HG02759 (cell line): ENCODE results near the gene CNTNAP5.
"Not testable (repeated sequence)": the region's sequence is repeated elsewhere in the genome, so short reads cannot be mapped to it uniquely, and the experiment has no call there.

Source experiments
- ATAC-seq: cut with Tn5 transposase; IDR thresholded peaks from one replicate; pipeline ENCODE4 v1.9.1; 2021; ENCODE audit warnings: mild to moderate bottlenecking, moderate library complexity; ENCODE audit not compliant: unreplicated experiment

CNTNAP5 gene

DNA sequence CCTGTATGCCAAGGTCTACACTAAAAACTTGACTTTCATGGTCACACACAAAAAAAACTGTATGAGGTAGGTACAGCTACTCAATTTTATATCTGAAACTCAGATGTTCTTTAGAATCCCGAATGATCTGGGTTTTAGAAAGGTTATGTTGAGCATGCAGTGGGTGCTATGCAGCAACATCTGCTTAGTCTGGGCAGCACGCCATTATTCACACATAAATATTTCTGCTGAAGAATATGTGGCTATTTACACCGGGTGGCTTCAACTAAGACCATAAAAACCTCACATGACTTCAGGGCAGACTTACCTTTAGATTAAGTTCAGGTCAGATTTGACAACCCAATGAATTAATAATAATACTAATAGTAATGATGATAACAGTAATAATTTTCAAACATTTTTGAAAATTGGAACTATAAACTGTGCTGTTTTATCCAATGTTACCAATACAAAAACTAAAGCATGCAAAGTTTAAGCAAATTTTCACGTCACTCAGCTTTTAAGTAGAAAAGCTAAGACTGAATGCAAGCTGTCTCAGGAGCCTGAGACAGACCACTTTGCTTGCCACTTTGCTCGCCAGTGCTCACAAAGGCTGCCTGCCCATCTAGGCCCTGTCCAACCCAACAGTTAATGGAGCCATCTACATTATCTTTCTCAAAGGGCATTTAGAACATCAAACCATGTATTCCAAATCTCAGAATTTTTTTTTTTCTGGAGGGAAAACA, 292.0 kb downstream of the CNTNAP5 start:
- no peak for ATAC-seq

GRCh38 chr2:124317628-124318027, 292.5 kb downstream of the CNTNAP5 start:
- ATAC-seq, result no peak

- ATAC-seq, result no peak
Measured at GRCh38 chr2:124318913-124319312, 293.8 kb downstream of the CNTNAP5 start.

DNA sequence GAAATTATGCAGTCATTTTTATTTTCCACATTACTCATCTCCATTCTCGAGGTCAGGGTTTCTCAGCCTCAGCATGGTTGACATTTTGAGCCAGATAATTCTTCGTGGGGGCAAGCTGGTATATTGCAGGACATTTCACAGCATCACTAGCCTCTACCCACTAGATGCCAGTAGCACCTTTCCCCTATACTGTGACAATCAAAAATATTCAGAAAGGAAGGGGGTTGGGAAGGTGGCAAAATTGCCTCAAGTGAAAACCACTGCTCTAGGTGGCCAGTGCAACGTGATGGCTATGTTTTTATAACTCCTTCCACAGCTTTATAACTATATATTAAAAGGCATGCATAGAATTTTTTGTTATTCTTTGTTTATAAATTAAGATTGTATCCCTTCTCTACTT, 294.5 kb downstream of the CNTNAP5 start:
- no peak for ATAC-seq

DNA sequence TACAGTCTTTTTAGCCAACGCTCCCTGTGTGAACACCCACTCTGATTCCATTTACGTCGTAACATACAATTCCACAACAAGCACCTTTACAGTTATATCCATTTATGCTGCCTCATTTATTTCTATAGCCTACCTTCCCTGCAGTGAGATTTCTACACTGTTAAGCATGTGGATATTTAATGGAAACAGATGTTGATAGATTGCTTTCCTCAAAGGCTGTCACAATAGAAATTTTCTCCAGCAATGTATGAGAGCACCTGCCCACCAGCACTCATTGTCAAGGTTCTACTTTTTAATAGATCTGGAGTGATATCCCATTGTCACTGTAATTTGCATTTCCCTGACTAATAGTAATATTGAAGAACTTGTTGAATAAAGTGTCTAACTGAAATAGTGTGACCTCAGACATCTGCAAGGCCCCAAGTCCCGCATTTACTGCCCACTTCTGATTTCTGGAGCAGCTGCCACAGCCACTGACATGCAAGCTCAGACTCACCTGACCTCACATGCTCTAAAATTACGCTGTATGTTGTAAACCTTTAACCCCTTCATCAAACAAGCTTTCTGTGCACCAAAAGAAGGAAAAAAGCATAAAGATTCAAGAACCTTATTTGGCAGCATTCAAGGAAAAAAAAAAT, 295.1 kb downstream of the CNTNAP5 start:
- no peak for ATAC-seq

DNA sequence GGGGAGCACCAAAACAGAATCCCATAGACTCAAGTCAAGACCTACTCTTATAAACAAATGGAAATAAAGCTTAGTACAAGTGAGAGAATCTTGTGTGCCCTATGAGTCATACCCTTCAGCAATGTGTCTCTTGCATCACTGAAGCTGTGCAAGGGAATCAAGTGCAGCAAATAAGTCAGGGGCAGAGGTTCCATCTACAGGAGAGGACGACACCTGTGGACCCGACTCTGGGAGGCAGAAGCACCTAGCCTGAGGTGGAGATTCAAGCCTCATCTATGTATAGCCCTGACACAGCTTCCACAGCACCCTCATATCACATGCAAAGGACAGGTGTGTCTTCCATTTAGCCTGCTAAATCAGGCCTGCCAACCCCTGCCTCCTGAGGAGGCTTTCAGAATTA, 298.2 kb downstream of the CNTNAP5 start:
- ATAC-seq, result no peak

GRCh38 chr2:124325667-124326440, 300.8 kb downstream of the CNTNAP5 start:
- no peak for ATAC-seq

DNA sequence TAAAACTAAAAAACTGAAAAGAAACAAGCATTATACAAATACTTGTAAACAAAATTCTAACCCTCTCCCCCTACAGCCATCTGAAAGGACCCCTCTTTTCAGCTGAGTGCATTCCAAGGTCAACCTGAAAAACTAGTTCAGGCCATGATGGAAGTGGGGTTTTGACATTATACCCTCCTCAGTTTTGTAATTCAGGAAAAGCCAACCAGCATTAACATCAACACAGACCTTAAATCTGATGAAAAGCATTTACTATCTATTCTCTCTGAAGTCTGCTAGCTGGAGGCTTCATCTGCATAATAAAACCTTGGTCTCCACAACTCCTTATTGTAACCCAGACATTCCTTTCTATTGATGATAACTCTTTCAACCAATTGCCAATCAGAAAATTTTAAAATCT, 302.2 kb downstream of the CNTNAP5 start:
- no peak for ATAC-seq

- ATAC-seq, result no peak
Measured at GRCh38 chr2:124328397-124328796, 303.3 kb downstream of the CNTNAP5 start.

DNA sequence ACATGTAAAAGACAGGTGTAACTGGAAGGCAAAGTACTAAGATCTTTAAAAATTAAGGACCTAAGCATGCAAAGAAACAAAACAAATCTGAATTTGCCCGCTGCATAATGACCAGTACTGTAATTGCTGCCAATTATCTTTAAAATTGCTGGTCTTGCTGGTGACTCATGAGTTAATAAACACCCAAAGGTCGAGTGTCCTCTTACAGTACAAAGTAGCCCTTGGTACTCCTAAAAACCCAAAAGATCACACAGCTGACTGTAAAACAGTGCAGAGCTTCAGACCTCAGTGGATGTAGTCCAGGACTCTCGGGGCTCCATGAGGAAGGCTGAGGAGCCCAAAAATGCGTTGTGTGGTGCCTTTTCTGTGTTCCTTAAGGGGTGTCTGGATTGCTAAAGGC, 308.7 kb downstream of the CNTNAP5 start:
- ATAC-seq, result no peak

DNA sequence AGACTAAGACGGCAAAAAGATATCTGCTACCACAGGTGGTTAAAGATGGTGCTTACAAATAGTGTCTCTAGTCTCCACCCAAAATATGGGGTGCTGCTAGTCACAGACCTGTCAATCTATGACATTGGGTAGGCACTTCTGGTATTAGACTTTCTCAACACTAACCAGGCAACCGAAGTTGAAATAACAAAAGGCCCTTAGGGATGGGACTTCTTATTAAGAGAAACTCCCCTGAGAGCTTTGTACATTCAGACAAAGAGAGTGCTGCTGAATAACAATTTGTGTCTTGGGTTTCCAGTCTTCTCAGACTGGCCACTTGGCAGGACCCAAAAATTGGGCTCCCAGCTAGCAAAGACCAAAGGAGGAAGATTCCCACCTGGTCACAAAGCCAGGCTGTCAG, 310.0 kb downstream of the CNTNAP5 start:
- ATAC-seq, result no peak

DNA sequence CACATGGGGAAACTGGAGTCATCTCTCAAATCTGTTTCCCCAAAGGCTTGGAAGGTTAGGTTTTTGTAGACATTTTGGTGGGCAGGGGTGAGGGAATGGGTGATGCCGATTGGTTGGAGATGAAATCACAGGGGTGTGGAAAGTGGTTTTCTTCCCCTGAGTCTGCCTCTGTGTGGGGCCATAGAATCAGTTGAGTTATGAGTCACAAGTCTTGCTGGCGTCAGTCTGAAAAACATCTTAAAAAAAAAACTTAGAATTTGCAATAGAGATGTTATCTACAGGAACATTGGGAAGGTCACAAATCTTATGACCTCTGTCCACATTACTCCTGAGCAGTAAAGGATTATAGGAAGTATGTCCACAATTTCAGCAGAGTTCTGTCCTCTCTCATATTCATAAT, 314.6 kb downstream of the CNTNAP5 start:
- ATAC-seq, result no peak

GRCh38 chr2:124343827-124344498, 318.9 kb downstream of the CNTNAP5 start:
- no peak for ATAC-seq

- ATAC-seq, result no peak
Measured at GRCh38 chr2:124347209-124347608, 322.1 kb downstream of the CNTNAP5 start.

GRCh38 chr2:124353656-124354055, 328.6 kb downstream of the CNTNAP5 start:
- ATAC-seq, result no peak

- no peak for ATAC-seq
Measured at GRCh38 chr2:124354466-124354865, 329.4 kb downstream of the CNTNAP5 start.

GRCh38 chr2:124361966-124362365, 336.9 kb downstream of the CNTNAP5 start:
- ATAC-seq, result not testable (repeated sequence)

GRCh38 chr2:124369181-124369580, 344.1 kb downstream of the CNTNAP5 start:
- no peak for ATAC-seq

DNA sequence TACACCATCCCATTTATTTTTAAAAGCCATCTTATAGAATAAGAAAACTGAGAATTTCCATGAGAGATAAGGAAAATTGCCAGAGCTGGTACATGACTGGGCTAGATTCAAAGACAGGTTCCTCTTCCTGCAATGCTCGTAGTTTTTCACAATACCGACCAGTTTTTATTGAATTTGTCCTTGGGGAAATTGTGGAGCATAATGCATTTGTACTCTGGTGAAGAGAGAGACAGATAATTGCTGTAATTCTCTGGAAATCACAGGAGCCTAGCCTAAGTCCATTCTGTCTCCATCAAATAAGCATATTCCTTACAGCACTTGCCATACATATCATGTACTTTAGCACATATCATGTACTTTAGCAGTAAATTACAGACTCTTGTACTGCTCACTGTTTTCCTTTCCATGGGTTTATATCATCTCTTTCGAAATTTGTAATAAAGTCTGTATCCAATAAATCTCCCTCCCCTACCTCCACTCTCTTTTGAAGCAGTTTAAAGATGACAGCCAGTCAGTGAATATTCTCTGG, 355.2 kb downstream of the CNTNAP5 start:
- no peak for ATAC-seq

- no peak for ATAC-seq
Measured at GRCh38 chr2:124382067-124382618, 357.1 kb downstream of the CNTNAP5 start.

DNA sequence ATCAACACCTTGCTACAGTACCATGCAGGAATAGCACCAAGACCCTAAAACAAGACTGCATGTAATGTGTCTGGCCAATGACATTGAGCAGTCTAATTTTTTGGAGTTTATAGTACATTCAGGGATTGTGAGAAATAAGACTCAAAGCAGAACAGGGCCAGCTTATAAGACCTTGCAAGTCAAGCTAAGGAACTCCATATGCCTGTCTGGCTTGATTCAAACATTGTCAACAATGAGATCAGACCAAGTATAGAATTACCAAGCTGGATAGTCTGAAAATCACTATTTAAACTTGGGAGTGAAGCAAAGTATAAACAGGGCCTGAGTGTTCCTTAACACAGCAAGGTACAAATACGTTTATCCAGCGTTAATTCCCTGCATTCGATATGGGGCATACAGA, 370.9 kb downstream of the CNTNAP5 start:
- no peak for ATAC-seq
